T-helper 1 cell treated with Interleukin-12 subunit alpha and Interleukin-12 subunit beta and Interleukin-4 antibody, amounts not matched to agents 30 ng/mL and 1 ng/mL, for 36 hours (primary cell): ENCODE measurements around the gene FAM171A1. TPM values are rescaled to one million over a fixed set of nuclear protein-coding genes. Genes with fewer than 3 reads are reported as not detected.
"Not testable (repeated sequence)": the region's sequence is repeated elsewhere in the genome, so short reads cannot be mapped to it uniquely, and the experiment has no call there.

Experiments used
- intact Hi-C: fragments of 100-400 bp; cut with micrococcal nuclease; formaldehyde crosslinking; loops from one replicate; pipeline ENCODE4 v1.15.1; 2024
- total RNA-seq: library from RNA; stranded (reverse); gene quantifications from 2 replicates; pipeline ENCODE4 v1.2.3, GENCODE V29; 2022

FAM171A1 gene
- 1.6 TPM in 2 replicates for total RNA-seq

GRCh38 chr10:15370856-15371701 lies at the start of gene FAM171A1:
Gene FAM171A1, minus strand, starts transcription at chr10:15371289. Its CDS starts 237 bp downstream, at chr10:15371052.
- intact Hi-C loops, result loop anchor here (1.0 to 10.0 kb wide), 5 partner anchors 161 to 486 kb away; partner anchors contain the start of gene NMT2

GRCh38 chr10:15420858-15421257 lies 49.8 kb upstream of the FAM171A1 start:
- intact Hi-C loops, result no loop called here

GRCh38 chr10:15419279-15419874 lies 48.3 kb upstream of the FAM171A1 start:
- intact Hi-C loops, result no loop called here

- intact Hi-C loops, result no loop called here
These were observed 44.9 kb upstream of the FAM171A1 start for GRCh38 chr10:15416034-15416433.

- intact Hi-C loops, result no loop called here
These were observed 39.9 kb upstream of the FAM171A1 start for GRCh38 chr10:15411010-15411409.

- intact Hi-C loops, result not testable (repeated sequence)
These were observed 38.3 kb upstream of the FAM171A1 start for GRCh38 chr10:15409350-15409749.

- intact Hi-C loops, result no loop called here
These were observed 37.5 kb upstream of the FAM171A1 start for GRCh38 chr10:15408557-15408956.

- intact Hi-C loops, result no loop called here
These were observed 34.2 kb upstream of the FAM171A1 start for GRCh38 chr10:15405319-15405718.

GRCh38 chr10:15401382-15401781 lies 30.3 kb upstream of the FAM171A1 start:
- intact Hi-C loops, result no loop called here

GRCh38 chr10:15400461-15400860 lies 29.4 kb upstream of the FAM171A1 start:
- intact Hi-C loops, result not testable (repeated sequence)

GRCh38 chr10:15399060-15399661 lies 28.1 kb upstream of the FAM171A1 start:
- intact Hi-C loops, result no loop called here

- intact Hi-C loops, result no loop called here
These were observed 24.8 kb upstream of the FAM171A1 start for GRCh38 chr10:15395935-15396334.

GRCh38 chr10:15393139-15393825 lies 22.2 kb upstream of the FAM171A1 start:
- intact Hi-C loops, result no loop called here

- intact Hi-C loops, result no loop called here
These were observed 20.4 kb upstream of the FAM171A1 start for GRCh38 chr10:15391491-15391890.

- intact Hi-C loops, result not testable (repeated sequence)
These were observed 17.1 kb upstream of the FAM171A1 start for GRCh38 chr10:15388172-15388571.

GRCh38 chr10:15387021-15387420 lies 15.9 kb upstream of the FAM171A1 start:
- intact Hi-C loops, result no loop called here

GRCh38 chr10:15385552-15386455 lies 14.7 kb upstream of the FAM171A1 start:
- intact Hi-C loops, result no loop called here

- intact Hi-C loops, result no loop called here
These were observed 10.3 kb upstream of the FAM171A1 start for GRCh38 chr10:15381420-15381819.

- intact Hi-C loops, result loop anchor here (10.0 kb wide), 1 partner anchor 494 kb away; no protein-coding TSS in a partner anchor
These were observed 8.0 kb upstream of the FAM171A1 start for GRCh38 chr10:15379078-15379477.

- intact Hi-C loops, result loop anchor here (10.0 kb wide), 1 partner anchor 494 kb away; no protein-coding TSS in a partner anchor
These were observed 7.5 kb upstream of the FAM171A1 start for GRCh38 chr10:15378569-15378968.
